IMR-90 (cell line): Measurements from ENCODE around the gene GMCL1. TPM values are rescaled to one million over a fixed set of nuclear protein-coding genes. Genes with fewer than 3 reads are reported as not detected.

ENCODE experiments used
- ATAC-seq: fragments of 200-7000 bp; cut with Tn5 transposase; 2 replicates; pipeline ENCODE4 v1.9.1; 2020; ENCODE audit warnings: low read depth, mild to moderate bottlenecking, moderate library complexity
- BruUV-seq: library from RNA; stranded (reverse); fragments of 400-500 nt; replicated peaks from 2 replicates; lab custom pipeline; 2021; lab: Mats Ljungman, UMichigan
- CTCF ChIA-PET: fragments of 300-600 bp; formaldehyde crosslinking; extraction: SDS; loops from one replicate; lab custom pipeline; 2021; ENCODE audit warnings: antibody characterized with exemption; lab: Yijun Ruan, JAX
- POLR2A ChIA-PET: fragments of 300-600 bp; sonication (Branson Sonifier 250); formaldehyde crosslinking; loops from one replicate; lab custom pipeline; 2022; ENCODE audit warnings: antibody characterized with exemption; ENCODE audit not compliant: unreplicated experiment; lab: Charles Lee
- DNase-seq: peaks from one replicate; pipeline ENCODE4 v3.0.0; 2013
- H2AFZ ChIP-seq: replicated peaks from 2 replicates; pipeline ENCODE3; 2013; ENCODE audit warnings: low read length, mild to moderate bottlenecking; ENCODE audit not compliant: poor library complexity
- H2AK5ac ChIP-seq: 2 replicates; pipeline ENCODE4 v1.6.1; 2013; ENCODE audit warnings: low read depth, low read length, inconsistent platforms
- H2AK9ac ChIP-seq: replicated peaks from 2 replicates; pipeline ENCODE3; 2013; ENCODE audit warnings: mild to moderate bottlenecking, low read depth, low read length, moderate library complexity; ENCODE audit not compliant: poor library complexity
- H2BK120ac ChIP-seq: 2 replicates; pipeline ENCODE4 v1.6.1; 2013; ENCODE audit warnings: low read depth, low read length, inconsistent platforms
- H2BK15ac ChIP-seq: 3 replicates; pipeline ENCODE4 v1.6.1; 2013; ENCODE audit warnings: low read depth, low read length, inconsistent platforms
- H2BK20ac ChIP-seq: 2 replicates; pipeline ENCODE4 v1.6.1; 2013; ENCODE audit warnings: low read depth, mild to moderate bottlenecking, inconsistent platforms, low read length, moderate library complexity
- H2BK5ac ChIP-seq: 2 replicates; pipeline ENCODE4 v1.6.1; 2013; ENCODE audit warnings: mild to moderate bottlenecking, low read depth, low read length, inconsistent platforms; ENCODE audit not compliant: poor library complexity, severe bottlenecking
- H3K14ac ChIP-seq: replicated peaks from 2 replicates; pipeline ENCODE4 v1.6.1; 2013; ENCODE audit warnings: low read depth, low read length, inconsistent platforms
- H3K18ac ChIP-seq: 2 replicates; pipeline ENCODE4 v1.6.1; 2013; ENCODE audit warnings: low read depth, low read length, control low read depth
- H3K23ac ChIP-seq: 2 replicates; pipeline ENCODE4 v1.6.1; 2013; ENCODE audit warnings: low read depth, low read length, inconsistent platforms
- H3K27ac ChIP-seq: 2 replicates; pipeline ENCODE4 v1.5.1; 2013; ENCODE audit warnings: mild to moderate bottlenecking, control low read depth, low read length; ENCODE audit not compliant: insufficient read depth
- H3K27me3 ChIP-seq: 2 replicates; pipeline ENCODE4 v1.6.1; 2013; ENCODE audit warnings: low read length; ENCODE audit not compliant: control insufficient read depth, insufficient read depth
- H3K36me3 ChIP-seq: 2 replicates; pipeline ENCODE4 v1.6.1; 2013; ENCODE audit warnings: low read length, mixed read lengths; ENCODE audit not compliant: control insufficient read depth, insufficient read depth
- H3K4ac ChIP-seq: 2 replicates; pipeline ENCODE4 v1.6.1; 2013; ENCODE audit warnings: low read depth, low read length, inconsistent platforms
- H3K4me1 ChIP-seq: 2 replicates; pipeline ENCODE4 v1.6.1; 2013; ENCODE audit warnings: low read length, mixed read lengths; ENCODE audit not compliant: control insufficient read depth, insufficient read depth
- H3K4me2 ChIP-seq: 2 replicates; pipeline ENCODE4 v1.6.1; 2013; ENCODE audit warnings: low read depth, mild to moderate bottlenecking, control low read depth, low read length, moderate library complexity
- H3K4me3 ChIP-seq: 2 replicates; pipeline ENCODE4 v1.5.1; 2013; ENCODE audit warnings: low read depth, mild to moderate bottlenecking, control low read depth, low read length, moderate library complexity; ENCODE audit not compliant: insufficient read depth
- H3K56ac ChIP-seq: 2 replicates; pipeline ENCODE4 v1.6.1; 2013; ENCODE audit warnings: low read length, inconsistent platforms; ENCODE audit not compliant: insufficient read depth; ENCODE audit errors: extremely low read depth
- H3K79me1 ChIP-seq, 2 experiments: 2 replicates each; pipeline ENCODE4 v1.6.1; 2013; ENCODE audit warnings: low read length in 2 of 2, inconsistent platforms in 1 of 2, low read depth in 1 of 2
- H3K9ac ChIP-seq: 2 replicates; pipeline ENCODE4 v1.6.1; 2013; ENCODE audit warnings: low read depth, low read length, control low read depth
- H3K9me1 ChIP-seq: 2 replicates; pipeline ENCODE4 v1.6.1; 2013; ENCODE audit warnings: low read length, inconsistent platforms; ENCODE audit not compliant: insufficient read depth
- H3K9me3 ChIP-seq: 2 replicates; pipeline ENCODE4 v1.6.1; 2013; ENCODE audit warnings: low read length; ENCODE audit not compliant: control insufficient read depth, insufficient read depth
- H4K20me1 ChIP-seq: 2 replicates; pipeline ENCODE4 v1.6.1; 2013; ENCODE audit warnings: low read length, inconsistent platforms; ENCODE audit not compliant: insufficient read depth
- H4K5ac ChIP-seq: 2 replicates; pipeline ENCODE4 v1.6.1; 2013; ENCODE audit warnings: mild to moderate bottlenecking, low read depth, low read length, control low read depth
- H4K8ac ChIP-seq, 2 experiments: 2 replicates each; pipeline ENCODE4 v1.6.1; 2013; ENCODE audit warnings: low read depth in 2 of 2, low read length in 2 of 2, control low read depth in 1 of 2, inconsistent platforms in 1 of 2
- H4K91ac ChIP-seq: 2 replicates; pipeline ENCODE4 v1.6.1; 2013; ENCODE audit warnings: low read depth, low read length, inconsistent platforms; ENCODE audit not compliant: insufficient read depth
- FOS ChIP-seq: fragments of 150-350 bp; IDR thresholded peaks from 2 replicates; pipeline ENCODE4 v1.6.1; 2016; ENCODE audit warnings: low read depth, low read length
- NFE2L2 ChIP-seq: fragments of 150-350 bp; IDR thresholded peaks from 2 replicates; pipeline ENCODE4 v1.6.1; 2016; ENCODE audit warnings: low read depth, mild to moderate bottlenecking, low read length
- RAD21 ChIP-seq: IDR thresholded peaks from 2 replicates; pipeline ENCODE4 v1.6.1; 2012; ENCODE audit warnings: low read length, improper control_type of control experiment
- SMC3 ChIP-seq: fragments of 150-350 bp; IDR thresholded peaks from 2 replicates; pipeline ENCODE4 v1.6.1; 2016; ENCODE audit warnings: low read depth, mild to moderate bottlenecking, antibody characterized with exemption, low read length, moderate library complexity
- WGBS, 2 experiments: methylation state at CpG; one replicate each; pipeline versions ENCODE4 v1.1.5 to v1.1.7; 2013; ENCODE audit warnings: missing lambda C conversion rate in 2 of 2; ENCODE audit not compliant: insufficient read length in 1 of 2; ENCODE audit errors: extremely low coverage in 2 of 2; 5-methylcytosine and 5-hydroxymethylcytosine counted together
- dilution Hi-C: fragments of 300-500 bp; cut with HindIII; formaldehyde crosslinking; loops from one replicate; pipeline ENCODE4 v1.14.3; 2018; ENCODE audit warnings: low sequenced_read_pairs; ENCODE audit not compliant: unreplicated experiment
- in situ Hi-C: fragments of 300-500 bp; cut with MboI; formaldehyde crosslinking; loops from 3 replicates; pipeline ENCODE4 v1.14.3; 2019; ENCODE audit warnings: low sequenced_read_pairs, inconsistent platforms, mixed read lengths
- intact Hi-C: fragments of 100-400 bp; cut with micrococcal nuclease; formaldehyde crosslinking; loops from 2 replicates; pipeline ENCODE4 v1.10.0; 2022
- polyA plus RNA-seq, 3 experiments: library from polyadenylated mRNA; depleted of rRNA; stranded (reverse); fragments of >200 nt; gene quantifications; 2 replicates each; pipeline ENCODE4 v1.2.3, GENCODE V29; 2012; ENCODE audit warnings: low replicate concordance in 1 of 3
- total RNA-seq: library from RNA; depleted of rRNA; stranded (reverse); fragments of >200 nt; gene quantifications from 2 replicates; pipeline ENCODE4 v1.2.3, GENCODE V29; 2012
- TF ChIP-seq, protein P1 (sequence below): conservative IDR thresholded peaks from 2 replicates; pipeline ENCODE4 v1.5.1; 2012; ENCODE audit warnings: mild to moderate bottlenecking, low read depth, low read length, improper control_type of control experiment

The GMCL1 gene
- total and polyA plus RNA-seq, 2 of the 4 experiments (the other 2 are of a cell fraction) = 2.8 to 3.4 TPM

DNA sequence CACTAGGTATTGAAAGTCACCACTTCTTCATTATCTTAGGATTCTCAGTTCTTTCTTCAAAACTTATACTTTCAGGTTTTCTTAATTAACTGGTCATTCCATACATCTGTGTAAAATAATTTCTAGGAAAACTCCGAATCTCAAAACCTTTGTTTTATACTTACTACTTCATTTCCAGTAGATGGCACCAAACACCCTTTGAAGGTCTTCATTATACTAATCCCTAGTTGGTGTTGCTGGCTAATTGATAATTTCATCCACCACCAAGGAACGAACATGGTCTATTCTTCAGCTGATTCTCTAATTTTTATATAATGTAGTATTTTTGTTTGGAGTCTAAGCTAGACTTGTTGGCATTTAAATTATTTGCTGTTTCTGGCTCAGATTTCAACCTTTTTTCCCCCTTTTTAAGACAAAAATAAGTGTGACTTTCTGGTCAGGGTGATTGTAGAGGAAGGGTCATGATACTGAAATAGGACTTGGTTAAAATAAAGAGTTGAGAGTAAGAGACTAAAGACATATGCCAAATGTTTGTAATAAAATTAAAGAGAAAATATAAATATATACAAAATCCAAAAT is 82.6 kb downstream of the GMCL1 start:
- no peak overlapping the region for H4K91ac ChIP-seq
- no peak overlapping the region for H3K56ac ChIP-seq
- BruUV-seq = no TSS peak
- H2AK5ac ChIP-seq = no peak overlapping the region
- DNase-seq (peak; percentile 58), ATAC-seq (no peak)
- no peak overlapping the region for H3K27ac ChIP-seq
- dilution Hi-C loops = no loop called here
- no peaks in the 10 kb centered on the region for H3K9me1 ChIP-seq
- no peak overlapping the region for H3K9ac ChIP-seq
- no peak overlapping the region for H2BK20ac ChIP-seq
- H3K9me3 ChIP-seq = no peaks in the 10 kb centered on the region
- TF ChIP-seq, protein P1, sequence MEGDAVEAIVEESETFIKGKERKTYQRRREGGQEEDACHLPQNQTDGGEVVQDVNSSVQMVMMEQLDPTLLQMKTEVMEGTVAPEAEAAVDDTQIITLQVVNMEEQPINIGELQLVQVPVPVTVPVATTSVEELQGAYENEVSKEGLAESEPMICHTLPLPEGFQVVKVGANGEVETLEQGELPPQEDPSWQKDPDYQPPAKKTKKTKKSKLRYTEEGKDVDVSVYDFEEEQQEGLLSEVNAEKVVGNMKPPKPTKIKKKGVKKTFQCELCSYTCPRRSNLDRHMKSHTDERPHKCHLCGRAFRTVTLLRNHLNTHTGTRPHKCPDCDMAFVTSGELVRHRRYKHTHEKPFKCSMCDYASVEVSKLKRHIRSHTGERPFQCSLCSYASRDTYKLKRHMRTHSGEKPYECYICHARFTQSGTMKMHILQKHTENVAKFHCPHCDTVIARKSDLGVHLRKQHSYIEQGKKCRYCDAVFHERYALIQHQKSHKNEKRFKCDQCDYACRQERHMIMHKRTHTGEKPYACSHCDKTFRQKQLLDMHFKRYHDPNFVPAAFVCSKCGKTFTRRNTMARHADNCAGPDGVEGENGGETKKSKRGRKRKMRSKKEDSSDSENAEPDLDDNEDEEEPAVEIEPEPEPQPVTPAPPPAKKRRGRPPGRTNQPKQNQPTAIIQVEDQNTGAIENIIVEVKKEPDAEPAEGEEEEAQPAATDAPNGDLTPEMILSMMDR = peak; percentile 71
- TF ChIP-seq RAD21 (peak; percentile 80), FOS (no peak), NFE2L2 (no peak), SMC3 (peak; percentile 78)
- WGBS, 2 experiments = no CpG with 5 or more reads among the region's 2 CpGs
- peaks cover 6% of the 10 kb centered on the region for H3K36me3 ChIP-seq
- H3K23ac ChIP-seq = no peak overlapping the region
- intact Hi-C loops = loop anchor here (5.0 kb wide), 1 partner anchor 390 kb away; the partner anchor contains the start of gene FAM136A
- no peak overlapping the region for H2BK120ac ChIP-seq
- H3K4me1 ChIP-seq = no peaks in the 10 kb centered on the region
- H3K18ac ChIP-seq = no peak overlapping the region
- peaks cover 1 to 11% of the 10 kb centered on the region in 2 experiments; a peak in 3 of 4 replicates for H3K79me1 ChIP-seq
- H2AFZ ChIP-seq = no peak overlapping the region
- no peak overlapping the region for H3K4me3 ChIP-seq
- no peaks in the 10 kb centered on the region for H4K20me1 ChIP-seq
- no peaks in the 10 kb centered on the region for H3K27me3 ChIP-seq
- no peak overlapping the region for H2AK9ac ChIP-seq
- in situ Hi-C loops = loop anchor here (25.0 kb wide), 1 partner anchor 325 kb away; the partner anchor contains the start of gene TIA1
- H2BK15ac ChIP-seq = no peak overlapping the region
- H4K5ac ChIP-seq = no peak overlapping the region
- no peak overlapping the region for H3K4ac ChIP-seq
- ChIA-PET CTCF (interaction anchor here (0.6 to 2.7 kb wide), 9 partner anchors 83 to 346 kb away, joined by 3 to 7 read pairs (median 4); partner anchors contain the start of gene PCYOX1), POLR2A (interaction anchor here (0.5 kb wide), 1 partner anchor 182 kb away, joined by 6 read pairs; no protein-coding TSS in a partner anchor)
- H2BK5ac ChIP-seq = no peak overlapping the region
- H4K8ac ChIP-seq = no peak overlapping the region
- H3K14ac ChIP-seq = no peak overlapping the region
- H3K4me2 ChIP-seq = no peak overlapping the region
